GM23338 (cell line): ENCODE results near the gene RAB15.

Experiments used
- CTCF ChIP-seq, 2 experiments: fragments of 200-600 bp in 1 of 2; sonication (generic) in 1 of 2; conservative IDR thresholded peaks; 2 replicates each; pipeline versions ENCODE4 v1.5.1 to v1.6.1; 2016 to 2017; ENCODE audit warnings: antibody characterized with exemption in 2 of 2, low read depth in 2 of 2, mild to moderate bottlenecking in 2 of 2, moderate library complexity in 1 of 2
- EZH2 ChIP-seq: fragments of 200-600 bp; sonication (generic); IDR thresholded peaks from one replicate; pipeline ENCODE4 v1.8.0; 2017; ENCODE audit warnings: antibody characterized with exemption, mild to moderate bottlenecking, low read depth; ENCODE audit not compliant: unreplicated experiment

DNA sequence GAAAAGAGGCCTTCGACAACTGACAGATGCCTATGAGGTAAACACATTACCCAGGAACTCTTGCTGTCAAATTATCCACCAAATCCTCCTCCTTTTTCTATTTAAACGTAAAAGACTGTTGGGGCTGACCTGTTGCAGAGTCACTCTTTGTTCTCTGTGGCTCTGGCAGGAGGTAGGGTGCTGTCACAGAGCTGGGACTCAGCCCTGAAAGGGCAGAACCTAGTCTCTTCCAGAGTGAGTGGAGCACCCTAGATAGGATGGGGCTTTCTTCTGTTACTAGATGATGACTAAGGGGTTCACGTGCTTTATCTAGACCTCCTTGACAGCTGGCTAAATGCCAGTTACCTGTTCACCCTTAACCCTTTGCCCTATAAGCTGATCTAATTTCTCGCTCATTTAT is 40.2 kb upstream of the RAB15 start:
- TF ChIP-seq EZH2 (no peak), CTCF (conservative IDR thresholded peaks at IDR 0.05; ENCODE audit: low read depth in 2 of 2) (no peak)
